NB4 (cell line): ENCODE measurements around the gene MNAT1.
"Not testable (repeated sequence)": the region's sequence is repeated elsewhere in the genome, so short reads cannot be mapped to it uniquely, and the experiment has no call there.

Experiments used
- DNase-seq: peaks from one replicate; pipeline ENCODE4 v3.0.0; 2010; ENCODE audit warnings: low read depth
- H3K4me3 ChIP-seq: one replicate; pipeline ENCODE4 v1.5.1; 2011; ENCODE audit warnings: mild to moderate bottlenecking, low read depth, low read length, moderate library complexity
- MAX ChIP-seq: IDR thresholded peaks from 2 replicates; pipeline ENCODE4 v1.6.1; 2011; ENCODE audit warnings: low read depth, low read length
- MYC ChIP-seq: IDR thresholded peaks from 2 replicates; pipeline ENCODE4 v1.6.1; 2011; ENCODE audit warnings: low read depth, low read length
- POLR2A ChIP-seq: IDR thresholded peaks from 2 replicates; pipeline ENCODE4 v1.6.1; 2011; ENCODE audit warnings: mild to moderate bottlenecking; ENCODE audit not compliant: insufficient read length; ENCODE audit errors: extremely low read depth
- TF ChIP-seq, protein P1 (sequence below): IDR thresholded peaks from one replicate; pipeline ENCODE4 v1.5.1; 2012; ENCODE audit warnings: low read depth, low read length

The MNAT1 gene

DNA sequence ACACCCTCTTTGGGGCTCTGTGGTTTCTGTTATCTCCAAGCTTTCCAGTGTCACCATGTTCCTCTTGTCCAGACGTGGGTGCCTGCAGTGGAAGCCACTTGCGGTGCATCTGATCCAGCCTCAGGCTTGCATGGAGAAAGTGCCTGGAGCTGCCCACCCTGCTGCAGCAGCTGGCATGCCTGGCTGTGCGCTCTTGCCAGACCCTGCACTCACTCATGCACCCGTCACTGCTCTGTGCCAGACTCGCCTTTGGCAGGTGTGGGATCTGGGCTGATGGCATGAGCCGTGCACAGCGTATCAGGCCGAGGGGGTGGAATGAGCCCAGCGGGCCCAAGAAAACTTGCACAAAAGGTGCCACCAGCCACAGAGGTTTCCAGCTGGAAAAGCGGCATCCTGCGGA is 105.1 kb downstream of the MNAT1 start:
- no peak for DNase-seq
- H3K4me3 ChIP-seq, result no peak overlapping the region
- TF ChIP-seq MYC (no peak), POLR2A (no peak), MAX (no peak)
- TF ChIP-seq, protein P1, sequence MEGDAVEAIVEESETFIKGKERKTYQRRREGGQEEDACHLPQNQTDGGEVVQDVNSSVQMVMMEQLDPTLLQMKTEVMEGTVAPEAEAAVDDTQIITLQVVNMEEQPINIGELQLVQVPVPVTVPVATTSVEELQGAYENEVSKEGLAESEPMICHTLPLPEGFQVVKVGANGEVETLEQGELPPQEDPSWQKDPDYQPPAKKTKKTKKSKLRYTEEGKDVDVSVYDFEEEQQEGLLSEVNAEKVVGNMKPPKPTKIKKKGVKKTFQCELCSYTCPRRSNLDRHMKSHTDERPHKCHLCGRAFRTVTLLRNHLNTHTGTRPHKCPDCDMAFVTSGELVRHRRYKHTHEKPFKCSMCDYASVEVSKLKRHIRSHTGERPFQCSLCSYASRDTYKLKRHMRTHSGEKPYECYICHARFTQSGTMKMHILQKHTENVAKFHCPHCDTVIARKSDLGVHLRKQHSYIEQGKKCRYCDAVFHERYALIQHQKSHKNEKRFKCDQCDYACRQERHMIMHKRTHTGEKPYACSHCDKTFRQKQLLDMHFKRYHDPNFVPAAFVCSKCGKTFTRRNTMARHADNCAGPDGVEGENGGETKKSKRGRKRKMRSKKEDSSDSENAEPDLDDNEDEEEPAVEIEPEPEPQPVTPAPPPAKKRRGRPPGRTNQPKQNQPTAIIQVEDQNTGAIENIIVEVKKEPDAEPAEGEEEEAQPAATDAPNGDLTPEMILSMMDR, result no peak

DNA sequence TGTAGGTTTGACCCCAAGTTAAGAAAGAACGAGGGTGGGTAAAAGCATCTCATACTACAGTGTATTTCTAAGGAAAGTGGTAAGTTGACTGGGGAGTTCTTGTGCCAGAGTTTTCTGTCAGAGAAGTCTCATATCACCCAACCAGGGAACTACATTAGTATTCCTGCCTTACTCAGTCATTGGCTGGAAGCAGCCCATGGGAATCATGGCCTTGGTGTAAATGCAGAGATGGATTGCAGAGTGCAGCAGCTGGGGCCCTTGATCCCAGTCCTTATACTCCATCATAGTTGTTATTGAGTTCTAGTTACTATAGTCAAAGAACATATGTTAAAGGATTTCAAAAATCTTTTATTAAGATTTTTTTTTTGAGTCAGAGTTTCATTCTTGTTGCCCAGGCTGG is 105.8 kb downstream of the MNAT1 start:
- no peak overlapping the region for H3K4me3 ChIP-seq
- no peak for DNase-seq
- TF ChIP-seq MYC, result no peak
- TF ChIP-seq, protein P1, result no peak
- no peak for TF ChIP-seq MAX
- no peak for TF ChIP-seq POLR2A

DNA sequence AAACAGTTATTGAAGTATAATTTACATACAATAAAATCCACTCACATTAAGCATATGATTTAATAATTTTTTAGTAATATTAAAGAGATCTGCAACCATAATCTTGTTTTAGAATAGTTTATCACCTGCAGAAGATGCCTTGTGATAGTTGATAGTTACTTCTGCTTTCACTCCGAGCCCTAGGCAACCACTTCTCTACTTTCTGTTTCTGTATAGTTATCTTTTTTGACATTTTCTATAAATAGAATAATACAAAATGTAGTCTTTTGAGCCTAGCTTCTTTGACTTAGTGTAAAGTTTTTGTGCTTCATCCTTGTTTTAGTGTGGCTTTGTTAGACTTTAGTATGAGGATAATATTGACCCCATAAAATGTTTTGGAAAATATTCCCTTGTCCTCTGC is 111.0 kb downstream of the MNAT1 start:
- TF ChIP-seq, protein P1, result no peak
- no peak for TF ChIP-seq MYC
- TF ChIP-seq MAX, result no peak
- TF ChIP-seq POLR2A, result no peak
- DNase-seq, result peak; percentile 10
- H3K4me3 ChIP-seq, result no peak overlapping the region

DNA sequence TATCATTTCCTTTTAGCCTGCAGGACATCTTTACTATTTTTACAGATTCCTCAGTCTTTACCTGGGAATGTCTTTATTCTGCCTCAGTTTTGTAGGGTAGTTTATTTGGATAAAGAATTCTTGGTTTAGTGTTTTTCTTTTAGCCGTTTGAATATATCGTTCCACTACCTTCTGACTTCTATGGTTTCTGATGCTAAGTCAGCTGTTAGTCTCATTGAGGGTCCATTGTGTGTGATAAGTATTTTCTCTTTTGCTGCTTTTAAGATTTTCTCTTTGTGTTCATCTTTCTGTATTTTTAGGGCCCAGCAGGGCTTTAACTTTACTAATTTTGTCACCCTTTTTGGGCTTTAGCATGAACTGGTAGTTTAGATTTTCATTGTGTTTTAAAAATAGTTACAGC is 113.5 kb downstream of the MNAT1 start:
- H3K4me3 ChIP-seq, result no peak overlapping the region
- TF ChIP-seq POLR2A (no peak), MAX (no peak), MYC (no peak)
- TF ChIP-seq, protein P1, result no peak
- DNase-seq, result no peak

- H3K4me3 ChIP-seq, DNase-seq: not testable (repeated sequence)
Measured at GRCh38 chr14:60851692-60852091, 117.1 kb downstream of the MNAT1 start.

DNA sequence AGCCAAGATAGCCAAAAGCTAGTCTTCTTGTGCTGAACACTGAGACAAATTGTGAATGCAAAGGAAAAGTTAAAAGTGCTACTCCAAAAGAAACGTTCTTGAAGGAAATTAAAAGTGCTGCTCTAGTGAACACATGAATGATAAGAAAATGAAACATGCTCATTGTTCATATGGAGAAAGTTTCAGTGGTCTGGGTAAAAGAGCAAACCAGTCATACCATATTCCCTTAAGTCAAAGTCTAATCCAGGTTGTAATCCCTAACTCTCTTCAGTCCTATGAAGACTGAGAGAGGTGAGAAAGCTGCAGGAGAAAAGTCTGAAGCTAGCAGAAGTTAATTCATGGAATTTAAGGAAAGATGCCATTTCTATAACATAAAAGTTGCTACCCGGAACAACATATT is 121.5 kb downstream of the MNAT1 start:
- no peak overlapping the region for H3K4me3 ChIP-seq
- no peak for DNase-seq
- TF ChIP-seq MAX (no peak), POLR2A (no peak), MYC (no peak)
- TF ChIP-seq, protein P1, result no peak

- H3K4me3 ChIP-seq, result no peak overlapping the region
- no peak for DNase-seq
- no peak for TF ChIP-seq MAX
- no peak for TF ChIP-seq MYC
- TF ChIP-seq, protein P1, result no peak
- TF ChIP-seq POLR2A, result no peak
Measured at GRCh38 chr14:60859525-60859924, 125.0 kb downstream of the MNAT1 start.
